HG03521 (cell line): Measurements from ENCODE around the gene HOXD8.

ENCODE experiments used
- ATAC-seq: cut with Tn5 transposase; IDR thresholded peaks from one replicate; pipeline ENCODE4 v1.9.1; 2021; ENCODE audit warnings: mild to moderate bottlenecking, moderate library complexity; ENCODE audit not compliant: unreplicated experiment

Gene HOXD8

GRCh38 chr2:176128172-176128981 is 1.1 kb upstream of the HOXD8 start:
- no peak for ATAC-seq

GRCh38 chr2:176129813-176130146 is 275 bp downstream of the HOXD8 start:
- no peak for ATAC-seq

GRCh38 chr2:176130147-176130956 is 847 bp downstream of the HOXD8 start:
- ATAC-seq: no peak

- ATAC-seq: no peak
These were observed 1.7 kb downstream of the HOXD8 start for GRCh38 chr2:176130957-176131847.

GRCh38 chr2:176131848-176132158 is 2.3 kb downstream of the HOXD8 start:
- no peak for ATAC-seq

GRCh38 chr2:176132205-176133171 is 3.0 kb downstream of the HOXD8 start:
- ATAC-seq: no peak

- ATAC-seq: no peak
These were observed 3.9 kb downstream of the HOXD8 start for GRCh38 chr2:176133389-176133788.

- ATAC-seq: no peak
These were observed 4.5 kb downstream of the HOXD8 start for GRCh38 chr2:176134035-176134434.

GRCh38 chr2:176135035-176135440 is 5.5 kb downstream of the HOXD8 start:
- ATAC-seq: no peak

- no peak for ATAC-seq
These were observed 7.1 kb downstream of the HOXD8 start for GRCh38 chr2:176136374-176137251.

GRCh38 chr2:176137252-176137580 is 7.7 kb downstream of the HOXD8 start:
- ATAC-seq: no peak

- no peak for ATAC-seq
These were observed 8.4 kb downstream of the HOXD8 start for GRCh38 chr2:176137906-176138305.

- no peak for ATAC-seq
These were observed 9.0 kb downstream of the HOXD8 start for GRCh38 chr2:176138526-176138922.

GRCh38 chr2:176138923-176139660 is 9.6 kb downstream of the HOXD8 start:
- ATAC-seq: no peak

GRCh38 chr2:176139661-176140512 is 10.4 kb downstream of the HOXD8 start:
- no peak for ATAC-seq

GRCh38 chr2:176140513-176141317 is 11.2 kb downstream of the HOXD8 start:
- ATAC-seq: peak; percentile 92

- ATAC-seq: no peak
These were observed 12.8 kb downstream of the HOXD8 start for GRCh38 chr2:176142281-176142680.
